Activated CD4-positive, alpha-beta T cell treated with anti-CD3 and anti-CD28 coated beads, Interleukin-2, amount 10 ng/mL, durations not matched to agents 7 days and 5 days (primary cell): ENCODE results near the gene FER1L5. TPM values are rescaled to one million over a fixed set of nuclear protein-coding genes. Genes with fewer than 3 reads are reported as not detected.
A peak's percentile ranks its signal among the peaks of the same experiment; 100 is the strongest.
"Not testable (repeated sequence)": the region's sequence is repeated elsewhere in the genome, so short reads cannot be mapped to it uniquely, and the experiment has no call there.

ENCODE experiments used
- CTCF ChIA-PET: fragments of 350-600 bp; sonication (Branson Sonifier 250); formaldehyde crosslinking; loops from one replicate; lab custom pipeline; 2021; ENCODE audit warnings: antibody characterized with exemption; lab: Charles Lee
- POLR2A ChIA-PET: fragments of 350-600 bp; sonication (Branson Sonifier 250); formaldehyde crosslinking; loops from one replicate; lab custom pipeline; 2021; ENCODE audit warnings: antibody characterized with exemption; lab: Charles Lee
- DNase-seq: peaks from one replicate; pipeline ENCODE4 v3.0.0-alpha.2; 2020
- H3K27ac Mint-ChIP-seq: one replicate; pipeline ENCODE4 v1.8.0; 2021; ENCODE audit warnings: mild to moderate bottlenecking, moderate library complexity, mixed read lengths
- H3K27me3 Mint-ChIP-seq: one replicate; pipeline ENCODE4 v1.8.0; 2021; ENCODE audit warnings: mixed read lengths
- H3K36me3 Mint-ChIP-seq: one replicate; pipeline ENCODE4 v1.8.0; 2021; ENCODE audit warnings: low read depth, mixed read lengths
- H3K4me1 Mint-ChIP-seq: one replicate; pipeline ENCODE4 v1.8.0; 2021; ENCODE audit warnings: mixed read lengths
- H3K4me3 Mint-ChIP-seq: one replicate; pipeline ENCODE4 v1.8.0; 2021; ENCODE audit warnings: mild to moderate bottlenecking, moderate library complexity, mixed read lengths
- H3K9me3 Mint-ChIP-seq: one replicate; pipeline ENCODE4 v1.8.0; 2021; ENCODE audit warnings: mixed read lengths
- total RNA-seq, 2 experiments: library from RNA; stranded (reverse); gene quantifications; one replicate each; pipeline ENCODE4 v1.2.3, GENCODE V29; 2021

Gene FER1L5
- total RNA-seq, 2 experiments from 2014 or later, result not detected

- Mint-ChIP-seq H3K27ac (peak within 1 kb of the TSS; percentile 97), H3K4me1 (peaks cover 36% of the 10 kb centered on the region), H3K4me3 (peak within 1 kb of the TSS; percentile 96), H3K36me3 (peaks cover 37% of the 10 kb centered on the region), H3K27me3 (peaks cover 9% of the 10 kb centered on the region), H3K9me3 (no peaks in the 10 kb centered on the region)
- peak; percentile 90 for DNase-seq
- ChIA-PET CTCF (interaction anchor here (0.6 to 1.5 kb wide), 3 partner anchors 56 to 100 kb away, joined by 3 to 4 read pairs (median 3); no protein-coding TSS in a partner anchor), POLR2A (interaction anchor here (0.6 kb wide), 1 partner anchor 220 kb away, joined by 3 read pairs; no protein-coding TSS in a partner anchor)
Measured at GRCh38 chr2:96638144-96639121, 4.1 kb upstream of the FER1L5 start, which contains the start of gene KANSL3. KANSL3 (minus strand) TSS chr2:96638312; CDS start chr2:96637135, 1,177 bp downstream.

DNA sequence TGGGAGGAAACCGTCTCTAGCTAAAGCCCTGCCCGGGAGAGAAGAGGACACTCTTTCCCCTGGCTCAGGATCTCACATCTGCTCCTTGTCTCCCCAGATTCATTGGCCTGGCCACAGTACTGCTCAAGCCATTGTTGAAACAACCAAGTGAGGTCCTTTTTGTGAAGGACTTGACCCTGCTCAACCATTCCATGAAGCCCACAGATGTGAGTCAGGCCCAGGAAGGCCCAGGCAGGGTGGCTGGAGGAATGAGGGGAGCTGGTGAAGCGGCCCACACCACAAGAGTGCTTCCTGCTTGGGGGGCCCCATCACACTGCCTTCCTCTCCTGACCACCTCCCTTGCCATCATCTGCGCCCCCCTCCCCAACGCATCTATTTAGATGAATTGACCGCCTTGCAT, 5.1 kb downstream of the FER1L5 start:
- Mint-ChIP-seq H3K27ac (no peak overlapping the region), H3K27me3 (no peaks in the 10 kb centered on the region), H3K4me3 (no peak overlapping the region), H3K9me3 (no peaks in the 10 kb centered on the region), H3K36me3 (no peaks in the 10 kb centered on the region), H3K4me1 (no peaks in the 10 kb centered on the region)
- DNase-seq, result no peak
- CTCF ChIA-PET, result interaction anchor here (0.6 kb wide), 1 partner anchor 12 kb away, joined by 3 read pairs; no protein-coding TSS in a partner anchor
- POLR2A ChIA-PET, result no interaction called here

DNA sequence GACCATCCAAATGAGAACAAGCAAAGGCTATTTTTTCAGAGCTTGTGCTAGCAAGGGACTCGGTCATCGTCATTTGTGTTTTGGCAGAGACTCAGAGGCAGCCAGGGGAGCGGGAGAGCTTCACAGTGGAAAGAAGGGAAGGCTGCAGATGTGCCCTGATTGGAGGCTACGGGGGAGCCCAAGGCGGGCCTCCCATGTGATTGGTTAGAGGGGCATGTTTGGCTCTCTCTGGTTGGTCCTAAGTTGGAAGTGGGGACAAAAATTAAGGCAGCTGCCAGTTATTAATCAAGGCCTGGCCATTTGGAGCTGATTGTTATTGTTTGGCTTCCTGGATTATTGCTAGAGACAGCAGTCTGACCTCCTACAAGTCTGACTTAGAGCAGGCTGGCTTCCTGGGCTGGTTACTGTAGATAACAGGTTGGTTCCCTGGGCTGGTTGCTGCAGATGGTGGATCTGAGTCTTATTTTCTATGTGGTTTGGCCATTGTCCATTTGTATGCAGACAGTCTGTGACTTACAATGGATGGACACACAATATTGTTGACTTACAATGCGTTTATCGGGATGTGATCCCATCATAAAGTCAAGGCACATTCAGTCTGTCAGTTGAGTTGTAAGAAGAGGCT, 5.9 kb downstream of the FER1L5 start:
- no peaks in the 10 kb centered on the region for H3K36me3 Mint-ChIP-seq
- no peaks in the 10 kb centered on the region for H3K4me1 Mint-ChIP-seq
- POLR2A ChIA-PET, result no interaction called here
- no peak overlapping the region for H3K27ac Mint-ChIP-seq
- no peaks in the 10 kb centered on the region for H3K27me3 Mint-ChIP-seq
- CTCF ChIA-PET, result interaction anchor here (0.6 kb wide), 2 partner anchors 11 to 354 kb away, joined by 3 to 6 read pairs; no protein-coding TSS in a partner anchor
- no peak for DNase-seq
- H3K9me3 Mint-ChIP-seq, result no peaks in the 10 kb centered on the region
- no peak overlapping the region for H3K4me3 Mint-ChIP-seq

DNA sequence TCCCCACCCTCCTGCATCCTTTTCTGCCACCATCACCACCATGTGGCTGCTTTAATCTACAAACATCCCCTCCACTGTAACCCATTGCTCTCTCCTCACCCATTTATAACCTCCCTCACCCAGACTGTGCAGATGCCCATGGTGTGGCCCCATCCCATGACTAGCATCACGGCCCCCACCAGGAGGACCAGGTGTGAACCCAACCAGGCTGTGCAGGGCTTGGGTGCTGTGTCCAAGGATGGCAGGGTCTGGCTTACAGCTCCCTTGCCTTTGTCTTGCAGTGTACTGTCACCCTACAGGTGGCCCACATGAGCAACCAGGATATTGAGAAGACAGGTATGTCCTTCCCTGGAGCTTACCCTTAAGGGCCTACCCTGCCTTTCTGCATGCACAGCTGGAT, 6.8 kb downstream of the FER1L5 start:
- H3K27ac Mint-ChIP-seq, result no peak overlapping the region
- H3K4me3 Mint-ChIP-seq, result no peak overlapping the region
- no peaks in the 10 kb centered on the region for H3K9me3 Mint-ChIP-seq
- no peaks in the 10 kb centered on the region for H3K36me3 Mint-ChIP-seq
- ChIA-PET POLR2A (no interaction called here), CTCF (interaction anchor here (0.6 to 1.7 kb wide), 2 partner anchors 13 to 355 kb away, joined by 5 to 6 read pairs; no protein-coding TSS in a partner anchor)
- H3K4me1 Mint-ChIP-seq, result no peaks in the 10 kb centered on the region
- no peaks in the 10 kb centered on the region for H3K27me3 Mint-ChIP-seq
- no peak for DNase-seq

- CTCF ChIA-PET, result interaction anchor here (0.7 kb wide), 1 partner anchor 535 kb away, joined by 3 read pairs; no protein-coding TSS in a partner anchor
- Mint-ChIP-seq H3K9me3 (no peaks in the 10 kb centered on the region), H3K4me1 (no peaks in the 10 kb centered on the region), H3K36me3 (no peaks in the 10 kb centered on the region), H3K27me3 (no peaks in the 10 kb centered on the region), H3K27ac (no peak overlapping the region), H3K4me3 (no peak overlapping the region)
- no peak for DNase-seq
- POLR2A ChIA-PET, result no interaction called here
Measured at GRCh38 chr2:96651793-96652192, 9.2 kb downstream of the FER1L5 start.

- H3K36me3 Mint-ChIP-seq, H3K9me3 Mint-ChIP-seq, H3K4me1 Mint-ChIP-seq, H3K27ac Mint-ChIP-seq, POLR2A ChIA-PET, H3K27me3 Mint-ChIP-seq, DNase-seq, H3K4me3 Mint-ChIP-seq: not testable (repeated sequence)
- CTCF ChIA-PET, result interaction anchor here (0.7 kb wide), 1 partner anchor 122 kb away, joined by 4 read pairs; no protein-coding TSS in a partner anchor
Measured at GRCh38 chr2:96654791-96655190, 12.2 kb downstream of the FER1L5 start.

DNA sequence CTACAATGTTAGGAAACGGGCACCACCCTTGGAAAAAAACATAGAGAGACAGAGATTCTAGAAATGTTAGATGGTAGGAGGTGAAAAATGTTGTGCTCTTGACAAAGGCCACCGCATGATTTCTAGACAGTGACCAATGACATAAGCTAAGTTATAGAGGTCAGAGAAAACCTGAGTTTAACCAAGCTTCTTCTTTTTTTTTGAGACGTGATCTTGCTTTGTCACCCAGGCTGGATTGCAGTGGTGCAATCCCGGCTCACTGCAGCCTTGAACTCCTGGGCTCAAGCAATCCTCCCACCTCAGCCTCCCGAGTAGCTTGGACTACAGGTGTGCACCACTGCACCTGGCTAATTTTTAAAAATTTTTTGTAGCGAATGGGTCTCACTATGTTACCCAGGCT, 13.0 kb downstream of the FER1L5 start:
- ChIA-PET POLR2A (no interaction called here), CTCF (no interaction called here)
- Mint-ChIP-seq H3K9me3 (no peaks in the 10 kb centered on the region), H3K4me3 (no peak overlapping the region), H3K4me1 (no peaks in the 10 kb centered on the region), H3K27ac (no peak overlapping the region), H3K36me3 (no peaks in the 10 kb centered on the region), H3K27me3 (peaks cover 6% of the 10 kb centered on the region)
- no peak for DNase-seq

- H3K4me1 Mint-ChIP-seq, result no peaks in the 10 kb centered on the region
- H3K27me3 Mint-ChIP-seq, result peaks cover 6% of the 10 kb centered on the region
- H3K4me3 Mint-ChIP-seq, result no peak overlapping the region
- H3K36me3 Mint-ChIP-seq, result no peaks in the 10 kb centered on the region
- no peak overlapping the region for H3K27ac Mint-ChIP-seq
- POLR2A ChIA-PET, result no interaction called here
- H3K9me3 Mint-ChIP-seq, result no peaks in the 10 kb centered on the region
- CTCF ChIA-PET, result no interaction called here
- no peak for DNase-seq
Measured at GRCh38 chr2:96656540-96656939, 14.0 kb downstream of the FER1L5 start.

DNA sequence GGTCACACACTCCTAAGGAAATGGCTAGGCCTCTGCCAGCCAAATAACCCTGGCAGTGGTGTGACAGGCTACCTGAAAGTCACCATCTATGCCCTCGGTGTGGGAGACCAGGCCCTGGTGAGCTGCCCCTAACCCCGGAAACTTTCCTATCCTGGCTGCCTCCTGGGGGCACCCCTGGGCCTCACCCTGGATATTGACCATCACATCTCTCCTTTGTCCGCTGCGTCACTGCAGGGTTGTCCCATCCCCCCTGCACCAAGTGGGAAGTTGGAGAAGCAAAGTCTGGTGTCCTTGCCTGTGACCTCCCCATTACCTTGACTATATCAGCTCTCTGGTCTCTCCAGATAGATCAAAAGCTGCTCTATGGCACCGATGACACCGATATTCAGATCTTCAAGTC, 18.8 kb downstream of the FER1L5 start:
- no peak overlapping the region for H3K27ac Mint-ChIP-seq
- H3K9me3 Mint-ChIP-seq, result peaks cover 4% of the 10 kb centered on the region
- H3K4me1 Mint-ChIP-seq, result no peaks in the 10 kb centered on the region
- H3K36me3 Mint-ChIP-seq, result no peaks in the 10 kb centered on the region
- ChIA-PET POLR2A (no interaction called here), CTCF (no interaction called here)
- peaks cover 6% of the 10 kb centered on the region for H3K27me3 Mint-ChIP-seq
- no peak overlapping the region for H3K4me3 Mint-ChIP-seq
- no peak for DNase-seq

DNA sequence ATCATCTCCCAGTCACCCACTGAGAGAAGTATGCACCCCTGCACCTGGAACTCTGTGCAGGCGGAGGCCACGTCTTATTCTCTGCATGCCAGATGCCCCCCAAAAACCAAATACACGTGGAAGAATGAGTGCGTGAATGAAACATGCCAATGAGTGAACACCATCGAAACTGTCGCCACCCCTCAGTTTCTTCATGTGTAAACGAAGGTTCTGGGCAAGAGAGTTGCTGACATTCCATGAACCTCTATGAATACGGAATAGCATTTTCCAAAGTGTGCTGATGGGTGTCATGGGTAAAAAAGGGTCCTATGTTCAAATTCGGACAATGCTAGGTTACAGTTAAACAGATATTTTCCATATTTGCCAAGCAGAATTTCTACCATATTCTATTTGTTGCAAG, 19.8 kb downstream of the FER1L5 start:
- H3K4me3 Mint-ChIP-seq, result no peak overlapping the region
- peaks cover 4% of the 10 kb centered on the region for H3K9me3 Mint-ChIP-seq
- DNase-seq, result no peak
- peaks cover 6% of the 10 kb centered on the region for H3K27me3 Mint-ChIP-seq
- POLR2A ChIA-PET, result no interaction called here
- CTCF ChIA-PET, result no interaction called here
- no peaks in the 10 kb centered on the region for H3K4me1 Mint-ChIP-seq
- no peak overlapping the region for H3K27ac Mint-ChIP-seq
- no peaks in the 10 kb centered on the region for H3K36me3 Mint-ChIP-seq

DNA sequence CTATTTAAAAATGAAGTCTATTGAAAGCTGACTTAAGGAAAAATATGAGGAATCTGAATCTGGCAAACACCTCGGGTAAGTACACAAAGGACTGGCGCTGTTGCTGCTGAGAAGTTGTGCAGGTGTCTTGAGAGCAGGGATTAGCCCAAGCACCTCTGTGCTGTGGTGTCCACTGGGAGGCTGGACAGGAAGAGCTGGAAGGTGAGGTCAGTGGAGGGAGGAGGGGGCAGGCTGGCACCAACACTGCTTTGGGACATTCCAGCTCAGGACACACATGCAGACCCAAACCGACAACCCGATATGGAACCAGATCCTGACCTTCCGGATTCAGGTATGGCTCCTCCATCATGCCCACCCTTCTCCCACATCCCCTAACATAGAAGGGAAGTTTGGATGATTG, 20.6 kb downstream of the FER1L5 start:
- POLR2A ChIA-PET, result no interaction called here
- H3K4me1 Mint-ChIP-seq, result no peaks in the 10 kb centered on the region
- CTCF ChIA-PET, result interaction anchor here (1.0 kb wide), 1 partner anchor 256 kb away, joined by 3 read pairs; no protein-coding TSS in a partner anchor

DNA sequence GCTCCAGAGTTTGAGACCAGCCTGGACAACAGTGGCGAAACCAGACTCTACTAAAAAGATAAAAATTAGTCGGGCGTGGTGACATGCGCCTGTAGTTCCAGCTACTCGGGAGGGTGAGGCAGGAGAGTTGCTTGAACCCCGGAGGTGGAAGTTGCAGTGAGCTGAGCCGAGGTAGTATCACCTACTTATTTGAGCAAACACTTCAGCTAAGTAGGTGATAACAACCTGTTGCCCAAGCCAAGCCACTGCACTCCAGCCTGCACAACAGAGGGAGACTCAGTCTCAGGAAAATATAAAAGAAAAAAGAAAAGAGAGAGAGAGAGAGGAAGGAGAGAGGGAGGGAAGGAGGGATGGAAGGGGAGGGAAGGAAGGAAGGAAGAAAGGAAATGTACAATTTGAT, 21.3 kb downstream of the FER1L5 start:
- Mint-ChIP-seq H3K9me3 (peaks cover 4% of the 10 kb centered on the region), H3K4me1 (no peaks in the 10 kb centered on the region), H3K4me3 (no peak overlapping the region), H3K36me3 (no peaks in the 10 kb centered on the region), H3K27me3 (no peaks in the 10 kb centered on the region), H3K27ac (no peak overlapping the region)
- POLR2A ChIA-PET, result no interaction called here
- DNase-seq, result no peak
- CTCF ChIA-PET, result interaction anchor here (1.0 kb wide), 1 partner anchor 256 kb away, joined by 3 read pairs; no protein-coding TSS in a partner anchor

More for the DNA sequence above, 20.6 kb downstream of the FER1L5 start:
- Mint-ChIP-seq H3K27me3 (peaks cover 2% of the 10 kb centered on the region), H3K4me3 (no peak overlapping the region), H3K27ac (no peak overlapping the region), H3K9me3 (peaks cover 4% of the 10 kb centered on the region), H3K36me3 (no peaks in the 10 kb centered on the region)
- DNase-seq, result no peak
